Small intestine (tissue), 16 donors: ENCODE data around the gene NUP62. TPM values are rescaled to one million over a fixed set of nuclear protein-coding genes. Genes with fewer than 3 reads are reported as not detected.

Experiments used
- DNase-seq, 2 donors: peaks; one replicate each; pipeline versions ENCODE4 v3.0.0 to v3.0.0-alpha.2; 2013
- FAIRE-seq: peaks from 2 replicates; lab custom pipeline; 2012; peaks lifted over from hg19 to GRCh38; lab: Jason Lieb, UNC
- H3K27ac ChIP-seq, 3 donors: one replicate each; pipeline ENCODE4 v1.5.1; 2013; ENCODE audit warnings: low read length in 2 of 3, mild to moderate bottlenecking in 2 of 3, control low read depth in 1 of 3, inconsistent platforms in 1 of 3, low read depth in 1 of 3, moderate library complexity in 1 of 3
- H3K27me3 ChIP-seq, 3 donors: one replicate each; pipeline ENCODE4 v1.6.1; 2013; ENCODE audit warnings: low read length in 3 of 3, inconsistent platforms in 1 of 3; ENCODE audit not compliant: control insufficient read depth in 3 of 3, insufficient read depth in 3 of 3
- H3K36me3 ChIP-seq, 3 donors: one replicate each; pipeline ENCODE4 v1.6.1; 2013; ENCODE audit warnings: low read length in 3 of 3, inconsistent platforms in 1 of 3, low read depth in 1 of 3, mild to moderate bottlenecking in 1 of 3, moderate library complexity in 1 of 3; ENCODE audit not compliant: control insufficient read depth in 3 of 3, insufficient read depth in 2 of 3
- H3K4me1 ChIP-seq, 3 donors: one replicate each; pipeline ENCODE4 v1.6.1; 2013; ENCODE audit warnings: low read length in 2 of 3, inconsistent platforms in 1 of 3, low read depth in 1 of 3, mild to moderate bottlenecking in 1 of 3, moderate library complexity in 1 of 3; ENCODE audit not compliant: control insufficient read depth in 3 of 3, insufficient read depth in 2 of 3
- H3K4me3 ChIP-seq, 3 donors: one replicate each; pipeline ENCODE4 v1.5.1; 2013; ENCODE audit warnings: low read length in 3 of 3, control low read depth in 1 of 3, inconsistent platforms in 1 of 3, low read depth in 1 of 3, mild to moderate bottlenecking in 1 of 3, moderate library complexity in 1 of 3
- H3K9me3 ChIP-seq, 2 donors: one replicate each; pipeline ENCODE4 v1.6.1; 2013; ENCODE audit warnings: low read depth in 1 of 2, low read length in 1 of 2; ENCODE audit not compliant: control insufficient read depth in 2 of 2, insufficient read depth in 1 of 2
- WGBS, 3 donors: extraction: QIAGEN DNeasy Blood & Tissue Kit; methylation state at CpG; one replicate each; pipeline ENCODE4 v1.1.7; 2013; 5-methylcytosine and 5-hydroxymethylcytosine counted together
- long read RNA-seq, 10 donors: transcript quantifications; one replicate each; lab custom pipeline, GENCODE V29; 2026
- polyA plus RNA-seq, 4 donors: library from polyadenylated mRNA; stranded (reverse) in 3 of 4; unstranded in 1 of 4; fragments of 200-250 nt in 3 of 4; fragments of 120-200 nt in 1 of 4; gene quantifications; one replicate each; pipeline versions ENCODE4 v1.2.1 to v1.2.3, GENCODE V29; 2013
- donor health status: healthy with polysubstance abuse.
- donor health status: control.
- donor health status: control.
- donor health status: Bipolar disorder and iron deficiency.
- donor health status: healthy.

The NUP62 gene, protein sequence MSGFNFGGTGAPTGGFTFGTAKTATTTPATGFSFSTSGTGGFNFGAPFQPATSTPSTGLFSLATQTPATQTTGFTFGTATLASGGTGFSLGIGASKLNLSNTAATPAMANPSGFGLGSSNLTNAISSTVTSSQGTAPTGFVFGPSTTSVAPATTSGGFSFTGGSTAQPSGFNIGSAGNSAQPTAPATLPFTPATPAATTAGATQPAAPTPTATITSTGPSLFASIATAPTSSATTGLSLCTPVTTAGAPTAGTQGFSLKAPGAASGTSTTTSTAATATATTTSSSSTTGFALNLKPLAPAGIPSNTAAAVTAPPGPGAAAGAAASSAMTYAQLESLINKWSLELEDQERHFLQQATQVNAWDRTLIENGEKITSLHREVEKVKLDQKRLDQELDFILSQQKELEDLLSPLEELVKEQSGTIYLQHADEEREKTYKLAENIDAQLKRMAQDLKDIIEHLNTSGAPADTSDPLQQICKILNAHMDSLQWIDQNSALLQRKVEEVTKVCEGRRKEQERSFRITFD
- 10 to 100 TPM; 20.5 to 44.0 (median 27.9) TPM for polyA plus RNA-seq
- long read RNA-seq, donor 1, transcript NUP62-208 (2 exons, 3,590 nt), result minor isoform, 8 of 27 reads
- long read RNA-seq, donor 1, transcript NUP62-202 (2 exons, 3,479 nt), result major isoform, 12 of 27 reads
- long read RNA-seq, donor 1, transcript NUP62-201 (3 exons, 2,870 nt), result minor isoform, 5 of 27 reads
- long read RNA-seq, donor 1, partial matches to known transcripts, result 0 of 27 reads
- long read RNA-seq, donor 1, other reads (novel, unspliced or antisense), result 0 of 27 reads
- long read RNA-seq, donor 2, transcript NUP62-202 (2 exons, 3,479 nt), result major isoform, 7 of 11 reads
- long read RNA-seq, donor 2, partial matches to known transcripts, result 0 of 11 reads
- long read RNA-seq, donor 2, other reads (novel, unspliced or antisense), result 0 of 11 reads
- long read RNA-seq, donor 3, transcript NUP62-202 (2 exons, 3,479 nt), result major isoform, 5 of 40 reads
- long read RNA-seq, donor 3, partial matches to known transcripts, result 26 of 40 reads
- long read RNA-seq, donor 3, other reads (novel, unspliced or antisense), result 0 of 40 reads
- long read RNA-seq, donor 4, partial matches to known transcripts, result 0 of 2 reads
- long read RNA-seq, donor 4, other reads (novel, unspliced or antisense), result 0 of 2 reads
- long read RNA-seq, donor 5, partial matches to known transcripts, result 0 of 5 reads
- long read RNA-seq, donor 5, other reads (novel, unspliced or antisense), result 0 of 5 reads
- long read RNA-seq, donor 6, partial matches to known transcripts, result 0 of 16 reads
- long read RNA-seq, donor 6, other reads (novel, unspliced or antisense), result 0 of 16 reads
- long read RNA-seq, donor 7, transcript NUP62-202 (2 exons, 3,479 nt), result major isoform, 12 of 21 reads
- long read RNA-seq, donor 7, partial matches to known transcripts, result 0 of 21 reads
- long read RNA-seq, donor 7, other reads (novel, unspliced or antisense), result 0 of 21 reads
- long read RNA-seq, donor 8, partial matches to known transcripts, result 0 of 1 reads
- long read RNA-seq, donor 8, other reads (novel, unspliced or antisense), result 0 of 1 reads
- long read RNA-seq, donor 9, partial matches to known transcripts, result 0 of 5 reads
- long read RNA-seq, donor 9, other reads (novel, unspliced or antisense), result 0 of 5 reads
- long read RNA-seq, donor 10, transcript NUP62-201 (3 exons, 2,870 nt), result major isoform, 6 of 16 reads
- long read RNA-seq, donor 10, partial matches to known transcripts, result 0 of 16 reads
- long read RNA-seq, donor 10, other reads (novel, unspliced or antisense), result 0 of 16 reads

DNA sequence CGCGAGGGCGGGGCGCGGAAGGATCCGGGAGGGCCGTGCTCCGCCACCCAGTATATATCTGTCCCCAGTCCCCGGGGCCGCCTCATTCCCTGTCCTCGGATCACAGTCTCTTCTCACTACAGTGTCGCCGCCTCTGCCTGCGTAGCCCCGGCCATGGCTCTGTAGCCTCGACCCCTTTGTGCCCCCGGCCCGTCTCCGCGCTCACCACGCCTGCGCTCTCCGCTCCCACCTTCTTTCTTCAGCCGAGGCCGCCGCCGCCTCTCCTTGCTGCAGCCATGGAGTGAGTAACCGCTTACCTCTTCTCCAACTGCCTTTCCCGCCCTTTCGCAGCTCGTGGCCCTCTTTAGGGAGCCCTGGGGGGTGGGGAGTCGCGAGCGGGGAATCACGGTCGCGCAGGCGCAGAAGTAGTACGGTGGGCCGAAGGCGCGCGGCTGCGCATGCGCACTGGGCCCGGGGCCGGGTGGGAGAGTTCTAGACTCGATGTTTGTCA is at the start of gene NUP62, which contains the start of gene ATF5:
NUP62 (minus strand) TSS at position 384 of the 490 bp plus-strand sequence. CDS start 19,697 bp downstream, outside the sequence.
ATF5 (plus strand) TSS at position 85 of the 490 bp plus-strand sequence. CDS start 1,646 bp downstream, outside the sequence.
- no peaks in the 10 kb centered on the region for H3K27me3 ChIP-seq
- H3K27ac ChIP-seq, result peak within 1 kb of the TSS; percentile 87 to 95 (median 88)
- FAIRE-seq, result no peak
- no peaks in the 10 kb centered on the region for H3K9me3 ChIP-seq
- H3K4me3 ChIP-seq, result peak within 1 kb of the TSS; percentile 77 to 96 (median 94)
- peak; percentile 89 to 95 for DNase-seq
- 0 to 1% (median 0%) methylated on average over 32 to 48 of the region's 48 CpGs for WGBS, 3 donors
- peaks cover 0 to 15% (median 8%) of the 10 kb centered on the region in 3 donors for H3K4me1 ChIP-seq
- peaks cover 1 to 52% (median 8%) of the 10 kb centered on the region in 3 donors for H3K36me3 ChIP-seq

DNA sequence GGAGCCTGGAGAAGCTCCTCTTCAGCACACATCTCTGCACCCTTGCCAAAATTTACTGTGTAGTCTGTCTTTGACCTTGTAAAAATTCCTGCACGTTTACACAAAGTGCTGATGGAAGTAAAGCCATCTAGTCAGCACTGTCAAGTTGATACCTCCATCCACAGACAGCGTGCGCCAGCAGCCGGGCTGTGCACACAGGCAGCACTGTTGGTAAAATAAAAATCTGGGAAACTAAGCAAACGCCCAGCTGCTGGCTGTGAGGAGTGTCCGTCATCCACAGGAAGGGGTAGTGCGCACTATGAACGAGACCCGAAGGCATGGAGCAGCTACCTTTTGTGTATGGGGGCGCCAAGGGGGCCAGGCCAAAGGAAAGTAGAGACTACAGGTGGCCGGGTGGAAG is 49.0 kb upstream of the NUP62 start:
- Histone ChIP-seq H3K27me3 (no peaks in the 10 kb centered on the region), H3K9me3 (no peaks in the 10 kb centered on the region), H3K4me3 (no peak overlapping the region), H3K4me1 (peaks cover 0 to 42% (median 0%) of the 10 kb centered on the region in 3 donors), H3K27ac (no peak overlapping the region), H3K36me3 (peaks cover 5 to 62% (median 9%) of the 10 kb centered on the region in 3 donors)
- 89 to 93% (median 90%) methylated on average over 11 of the region's 11 CpGs for WGBS, 3 donors
- no peak for DNase-seq
- no peak for FAIRE-seq

DNA sequence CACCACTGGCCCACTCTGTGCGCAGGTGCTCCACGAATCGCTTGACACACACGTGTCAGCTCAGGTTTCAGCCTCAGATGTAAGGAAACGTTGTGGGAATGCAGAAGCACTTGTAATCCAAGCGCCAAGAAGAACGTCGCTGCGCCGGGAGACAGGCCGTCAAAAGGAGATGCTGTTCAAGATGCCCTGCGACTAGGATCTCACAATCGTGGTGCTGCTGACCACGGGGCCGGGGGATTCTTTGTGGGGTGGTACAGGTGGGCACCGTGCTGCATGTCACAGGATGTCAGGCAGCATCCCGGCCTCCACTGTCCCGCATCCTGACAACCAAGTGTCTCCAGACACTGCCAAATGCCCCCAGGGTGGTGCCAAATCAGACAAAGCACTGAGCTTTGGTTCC is 48.6 kb upstream of the NUP62 start:
- FAIRE-seq (no peak), DNase-seq (no peak)
- H3K9me3 ChIP-seq, result no peaks in the 10 kb centered on the region
- H3K36me3 ChIP-seq, result peaks cover 5 to 63% (median 9%) of the 10 kb centered on the region in 3 donors
- H3K4me3 ChIP-seq, result no peak overlapping the region
- peaks cover 0 to 38% (median 0%) of the 10 kb centered on the region in 3 donors for H3K4me1 ChIP-seq
- H3K27me3 ChIP-seq, result no peaks in the 10 kb centered on the region
- 86 to 94% (median 92%) methylated on average over 18 of the region's 18 CpGs for WGBS, 3 donors
- no peak overlapping the region for H3K27ac ChIP-seq

DNA sequence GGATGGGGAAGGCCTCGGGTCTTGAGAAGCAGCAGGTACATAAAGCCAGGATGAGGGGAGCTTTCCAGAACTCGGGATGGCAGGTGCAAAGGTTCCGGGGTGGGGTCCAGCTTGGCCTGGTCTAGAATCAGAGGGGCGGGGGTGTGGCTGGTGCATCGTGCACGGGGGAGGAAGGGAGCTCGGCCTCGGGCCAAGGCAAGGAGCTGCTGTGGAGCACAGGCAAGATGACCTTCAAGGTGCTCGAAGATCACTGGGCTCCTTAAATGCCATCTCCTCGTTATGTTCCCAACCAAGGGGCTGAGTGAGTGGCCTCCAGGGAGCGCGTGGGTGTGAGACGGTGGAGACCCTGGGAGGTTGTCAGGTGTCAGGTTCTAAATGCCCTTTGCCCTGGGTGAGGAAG is 47.8 kb upstream of the NUP62 start:
- WGBS, 3 donors, result 57 to 80% (median 73%) methylated on average over 13 of the region's 13 CpGs
- FAIRE-seq, result no peak
- Histone ChIP-seq H3K27me3 (no peaks in the 10 kb centered on the region), H3K4me1 (peaks cover 0 to 32% (median 0%) of the 10 kb centered on the region in 3 donors), H3K36me3 (peaks cover 5 to 68% (median 9%) of the 10 kb centered on the region in 3 donors), H3K27ac (peak overlapping the region in 1 of 3 donors; percentile 38), H3K4me3 (no peak overlapping the region), H3K9me3 (no peaks in the 10 kb centered on the region)
- DNase-seq, result peak in 1 of 2 donors; percentile 54

DNA sequence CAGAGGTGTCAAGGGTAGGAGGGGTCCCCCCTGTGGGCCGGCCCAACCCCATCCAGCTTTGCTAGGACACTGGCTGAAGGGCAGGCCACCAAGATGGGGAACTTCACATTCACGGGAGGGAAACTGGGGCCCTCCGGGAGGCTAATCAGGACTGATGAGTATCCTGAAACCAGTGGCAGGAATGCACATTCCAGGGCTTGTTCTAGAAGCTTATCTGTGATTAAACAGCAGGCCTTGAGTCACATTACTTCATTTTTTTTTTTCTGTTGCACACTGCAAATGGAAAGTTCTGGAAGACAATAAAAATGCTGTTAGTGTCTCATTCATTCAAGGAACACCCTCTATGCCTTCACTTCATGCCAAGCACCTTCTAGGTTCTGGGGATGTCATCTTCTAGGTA is 47.2 kb upstream of the NUP62 start:
- Histone ChIP-seq H3K4me3 (no peak overlapping the region), H3K27me3 (no peaks in the 10 kb centered on the region), H3K27ac (peak overlapping the region in 1 of 3 donors; percentile 38), H3K36me3 (peaks cover 5 to 64% (median 9%) of the 10 kb centered on the region in 3 donors), H3K4me1 (peaks cover 0 to 29% (median 0%) of the 10 kb centered on the region in 3 donors), H3K9me3 (no peaks in the 10 kb centered on the region)
- FAIRE-seq (no peak), DNase-seq (no peak)
- 80 to 84% (median 83%) methylated on average over 3 of the region's 3 CpGs for WGBS, 3 donors

DNA sequence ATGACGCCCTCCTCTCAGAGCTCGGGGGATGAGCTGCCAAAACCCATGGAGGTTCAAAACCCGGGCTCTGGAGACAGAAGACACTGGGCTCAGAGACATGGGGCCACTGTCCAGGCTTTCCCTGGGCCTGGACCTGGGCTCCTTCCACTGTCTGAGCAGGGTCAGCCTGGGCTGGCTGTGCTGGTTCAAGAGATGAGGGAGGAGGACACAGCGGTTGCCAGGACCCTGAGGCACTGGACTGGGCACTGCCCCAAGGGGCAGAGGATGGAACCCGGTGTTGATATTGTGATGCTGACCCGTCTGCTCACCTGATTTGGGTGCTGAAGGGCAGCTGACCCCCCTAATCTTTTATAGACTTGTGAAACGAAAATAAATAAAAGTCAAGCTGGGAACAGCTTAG is 45.7 kb upstream of the NUP62 start:
- H3K27ac ChIP-seq, result no peak overlapping the region
- FAIRE-seq (no peak), DNase-seq (no peak)
- peaks cover 5 to 55% (median 9%) of the 10 kb centered on the region in 3 donors for H3K36me3 ChIP-seq
- no peaks in the 10 kb centered on the region for H3K9me3 ChIP-seq
- 73 to 87% (median 73%) methylated on average over 7 of the region's 7 CpGs for WGBS, 3 donors
- H3K27me3 ChIP-seq, result no peaks in the 10 kb centered on the region
- H3K4me3 ChIP-seq, result no peak overlapping the region
- H3K4me1 ChIP-seq, result peaks cover 0 to 22% (median 0%) of the 10 kb centered on the region in 3 donors

DNA sequence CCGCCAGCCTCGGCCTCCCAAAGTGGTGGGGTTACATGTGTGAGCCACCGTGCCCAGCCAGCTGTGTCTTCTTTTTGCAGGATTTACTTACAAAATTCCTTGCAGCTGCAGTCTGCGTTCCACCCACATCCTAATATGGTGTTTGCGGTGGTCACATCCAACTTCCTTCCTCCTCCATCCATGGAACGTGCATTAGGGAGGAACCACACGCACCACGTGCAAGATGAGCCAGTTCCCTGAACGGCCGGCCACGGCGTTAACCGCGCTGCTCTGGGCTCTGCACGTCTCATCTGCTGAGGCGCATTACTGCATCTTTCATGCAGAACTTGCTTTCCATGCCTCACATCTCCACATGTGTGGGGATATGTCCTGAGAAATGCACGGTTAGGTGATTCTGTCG is 44.7 kb upstream of the NUP62 start:
- H3K27me3 ChIP-seq, result no peaks in the 10 kb centered on the region
- no peak overlapping the region for H3K4me3 ChIP-seq
- no peaks in the 10 kb centered on the region for H3K9me3 ChIP-seq
- 86 to 93% (median 86%) methylated on average over 18 of the region's 18 CpGs for WGBS, 3 donors
- H3K4me1 ChIP-seq, result peaks cover 0 to 22% (median 0%) of the 10 kb centered on the region in 3 donors
- no peak overlapping the region for H3K27ac ChIP-seq
- no peak for DNase-seq
- no peak for FAIRE-seq
- H3K36me3 ChIP-seq, result peaks cover 5 to 50% (median 9%) of the 10 kb centered on the region in 3 donors
